ENCODE data around the gene ZMIZ1. TPM values are rescaled to one million over a fixed set of nuclear protein-coding genes. Genes with fewer than 3 reads are reported as not detected.

Gene ZMIZ1
- total and polyA plus RNA-seq, 4 donors: 3.9 to 19.1 (median 9.8) TPM

GRCh38 chr10:79038104-79038840, 30.5 kb upstream of the ZMIZ1 start:
- WGBS: 96% methylated on average over 1 of the region's 1 CpG
- TF ChIP-seq REST (IDR thresholded peaks at IDR 0.05) (no peak), ZBTB33 (IDR thresholded peaks at IDR 0.05) (no peak), EGR1 (IDR thresholded peaks at IDR 0.05; ENCODE audit: low read depth in 2 of 2) (no peak), YY1 (IDR thresholded peaks at IDR 0.05) (no peak), TAF1 (conservative IDR thresholded peaks at IDR 0.05) (no peak), NR2F2 (IDR thresholded peaks at IDR 0.05) (no peak), FOXA1 (IDR thresholded peaks at IDR 0.05) (no peak), GABPA (IDR thresholded peaks at IDR 0.05 in 1 of 2, conservative IDR thresholded peaks at IDR 0.05 in 1 of 2) (no peak), HNF4G (IDR thresholded peaks at IDR 0.05) (no peak), MAX (IDR thresholded peaks at IDR 0.05) (no peak), HNF4A (conservative IDR thresholded peaks at IDR 0.05) (no peak), RXRA (IDR thresholded peaks at IDR 0.05) (no peak), RAD21 (IDR thresholded peaks at IDR 0.05) (no peak), CTCF (IDR thresholded peaks at IDR 0.05; ENCODE audit: low read depth, low read length, missing input control) (no peak), FOXA2 (IDR thresholded peaks at IDR 0.05) (no peak)
- H3K36me3 ChIP-seq (ENCODE audit: control insufficient read depth in 4 of 4, insufficient read depth in 3 of 4, low read depth in 1 of 4, low read length in 3 of 4): no peaks in the 10 kb centered on the region

GRCh38 chr10:79038841-79039201, 29.9 kb upstream of the ZMIZ1 start:
- Histone ChIP-seq H3K4me1 (ENCODE audit: control insufficient read depth in 4 of 4, insufficient read depth in 4 of 4, low read length in 3 of 4) (peaks cover 0 to 9% (median 1%) of the 10 kb centered on the region in 4 donors), H3K36me3 (ENCODE audit: control insufficient read depth in 4 of 4, insufficient read depth in 3 of 4, low read depth in 1 of 4, low read length in 3 of 4) (no peaks in the 10 kb centered on the region), H3K9ac (ENCODE audit: low read depth in 1 of 2, low read length in 2 of 2) (no peak overlapping the region), H3K27ac (ENCODE audit: low read depth in 1 of 2, low read length in 2 of 2) (peak overlapping the region in 1 of 2 donors; percentile 9), H3K27me3 (ENCODE audit: control insufficient read depth in 4 of 4, insufficient read depth in 4 of 4, low read length in 3 of 4) (no peaks in the 10 kb centered on the region), H3K4me3 (ENCODE audit: low read depth in 1 of 3, low read length in 3 of 3) (no peak overlapping the region), H3K9me3 (ENCODE audit: control insufficient read depth in 4 of 4, low read length in 3 of 4) (no peaks in the 10 kb centered on the region)
- 54% methylated on average over 5 of the region's 5 CpGs for WGBS
- no peak for DNase-seq (ENCODE audit: low spot score)
- TF ChIP-seq FOXA1 (IDR thresholded peaks at IDR 0.05): no peak
- no peak for TF ChIP-seq ATF3 (IDR thresholded peaks at IDR 0.05)
- no peak for TF ChIP-seq REST (IDR thresholded peaks at IDR 0.05)
- no peak for TF ChIP-seq JUND (IDR thresholded peaks at IDR 0.05)
- no peak for TF ChIP-seq FOXA2 (IDR thresholded peaks at IDR 0.05)
- no peak for TF ChIP-seq ZBTB33 (IDR thresholded peaks at IDR 0.05)
- no peak for TF ChIP-seq HNF4G (IDR thresholded peaks at IDR 0.05)
- peak; percentile 63 for TF ChIP-seq YY1 (IDR thresholded peaks at IDR 0.05)
- TF ChIP-seq GABPA (IDR thresholded peaks at IDR 0.05 in 1 of 2, conservative IDR thresholded peaks at IDR 0.05 in 1 of 2): no peak
- TF ChIP-seq RAD21 (IDR thresholded peaks at IDR 0.05): peak in 1 of 2 donors; percentile 22
- TF ChIP-seq HNF4A (conservative IDR thresholded peaks at IDR 0.05): peak; percentile 49 to 77
- TF ChIP-seq TAF1 (conservative IDR thresholded peaks at IDR 0.05): no peak

More at GRCh38 chr10:79038104-79038840, 30.5 kb upstream of the ZMIZ1 start:
- no peak overlapping the region for H3K4me3 ChIP-seq (ENCODE audit: low read depth in 1 of 3, low read length in 3 of 3)
- peaks cover 0 to 9% (median 1%) of the 10 kb centered on the region in 4 donors for H3K4me1 ChIP-seq (ENCODE audit: control insufficient read depth in 4 of 4, insufficient read depth in 4 of 4, low read length in 3 of 4)
- H3K27ac ChIP-seq (ENCODE audit: low read depth in 1 of 2, low read length in 2 of 2): peak overlapping the region in 1 of 2 donors; percentile 9
- no peaks in the 10 kb centered on the region for H3K9me3 ChIP-seq (ENCODE audit: control insufficient read depth in 4 of 4, low read length in 3 of 4)
- no peak overlapping the region for H3K9ac ChIP-seq (ENCODE audit: low read depth in 1 of 2, low read length in 2 of 2)
- H3K27me3 ChIP-seq (ENCODE audit: control insufficient read depth in 4 of 4, insufficient read depth in 4 of 4, low read length in 3 of 4): no peaks in the 10 kb centered on the region
- DNase-seq (ENCODE audit: low spot score): no peak
